ENCODE measurements around the gene ARMC9. TPM values are rescaled to one million over a fixed set of nuclear protein-coding genes. Genes with fewer than 3 reads are reported as not detected.
A peak's percentile ranks its signal among the peaks of the same experiment; 100 is the strongest.

ARMC9 gene
- total RNA-seq, 1 experiment from 2014 or later: 16.4 TPM

DNA sequence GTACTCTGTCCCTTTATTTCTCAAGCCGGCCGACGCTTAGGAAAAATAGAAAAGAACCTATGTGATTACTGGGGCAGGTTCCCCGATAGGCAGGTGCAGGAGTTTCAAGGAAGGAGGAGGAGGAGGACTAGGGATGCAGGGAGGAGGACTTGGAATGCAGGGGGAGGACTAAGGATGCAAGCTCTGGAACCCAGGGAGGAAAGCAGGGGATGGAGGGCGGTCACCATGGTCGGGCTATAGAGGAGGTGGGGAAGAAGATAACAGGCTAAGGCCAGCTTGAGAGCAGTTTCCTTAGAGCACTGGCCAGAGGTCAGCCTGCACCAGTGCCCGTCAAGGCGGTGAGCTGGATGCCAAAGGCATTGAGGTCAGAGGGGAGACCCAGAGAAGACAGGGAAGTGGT is 178.4 kb downstream of the ARMC9 start (continued):
- no peak for TF ChIP-seq YY1 (IDR thresholded peaks at IDR 0.05; ENCODE audit: extremely low read depth, insufficient replicate concordance, low read depth, low read length)
- no peak for TF ChIP-seq FOSL1 (IDR thresholded peaks at IDR 0.05; ENCODE audit: low read depth)
- TF ChIP-seq, protein P1, sequence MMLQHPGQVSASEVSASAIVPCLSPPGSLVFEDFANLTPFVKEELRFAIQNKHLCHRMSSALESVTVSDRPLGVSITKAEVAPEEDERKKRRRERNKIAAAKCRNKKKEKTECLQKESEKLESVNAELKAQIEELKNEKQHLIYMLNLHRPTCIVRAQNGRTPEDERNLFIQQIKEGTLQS (IDR thresholded peaks at IDR 0.05): no peak

- intact Hi-C loops (cut with micrococcal nuclease): no loop called here
- ChIA-PET CTCF (no interaction called here), RAD21 (ENCODE audit: low non-redundant PET in 1 of 2, low total read pairs in 2 of 2, uncharacterized antibody in 2 of 2, unreplicated experiment in 2 of 2) (no interaction called here), POLR2A (interaction anchor here (0.6 kb wide), 1 partner anchor 357 kb away, joined by 3 read pairs; no protein-coding TSS in a partner anchor)
- Histone ChIP-seq H2AFZ (ENCODE audit: low read depth, low read length, poor library complexity, severe bottlenecking) (no peak overlapping the region), H3K4me2 (ENCODE audit: low read length) (peak overlapping the region; percentile 41), H3K9ac (ENCODE audit: low read length) (no peak overlapping the region), H3K79me2 (ENCODE audit: insufficient read depth, low read length) (no peaks in the 10 kb centered on the region), H3K4me3 (replicated peaks in 1 of 2; ENCODE audit: low read depth in 1 of 2, low read length in 2 of 2) (no peak overlapping the region), H3K9me3 (ENCODE audit: control insufficient read depth in 1 of 2, insufficient read depth in 1 of 2, low read depth in 1 of 2, low read length in 2 of 2) (no peaks in the 10 kb centered on the region), H3K36me3 (ENCODE audit: control insufficient read depth in 1 of 2, insufficient read depth in 2 of 2, low read length in 2 of 2) (no peaks in the 10 kb centered on the region), H3K9me2 (ENCODE audit: insufficient read depth) (no peaks in the 10 kb centered on the region), H3K4me1 (ENCODE audit: control insufficient read depth in 1 of 2, insufficient read depth in 2 of 2, low read length in 2 of 2) (peaks cover 9 to 22% of the 10 kb centered on the region in 2 experiments; a peak in 3 of 4 replicates), H3K27ac (ENCODE audit: low read depth, low read length) (no peak overlapping the region), H3K27me3 (ENCODE audit: insufficient read depth, low read length) (no peaks in the 10 kb centered on the region), H4K20me1 (ENCODE audit: insufficient read depth) (no peaks in the 10 kb centered on the region)
- no peak for DNase-seq (ENCODE audit: low read depth, low spot score)
- no TSS peak for BruUV-seq (replicated peaks)
- TF ChIP-seq FOSL1 (IDR thresholded peaks at IDR 0.05; ENCODE audit: low read depth) (peak; percentile 51), JUND (IDR thresholded peaks at IDR 0.05) (peak; percentile 52; the same call in 1 of the 2 replicates), RAD21 (IDR thresholded peaks at IDR 0.05; ENCODE audit: low read depth) (no peak)
- ATAC-seq: peak; percentile 70
Observed at GRCh38 chr2:231378026-231378722, 179.7 kb downstream of the ARMC9 start.
